PC-9 (cell line): ENCODE results near the gene DOHH. TPM values are rescaled to one million over a fixed set of nuclear protein-coding genes. Genes with fewer than 3 reads are reported as not detected.

Experiments used
- BruUV-seq: library from RNA; stranded (reverse); fragments of 400-500 nt; replicated peaks from 2 replicates; lab custom pipeline; 2021; lab: Mats Ljungman, UMichigan
- CTCF ChIA-PET: fragments of 300-600 bp; sonication (Branson Sonifier 250); formaldehyde crosslinking; loops from one replicate; lab custom pipeline; 2022; ENCODE audit warnings: antibody characterized with exemption; lab: Charles Lee
- POLR2A ChIA-PET: fragments of 300-600 bp; sonication (Branson Sonifier 250); formaldehyde crosslinking; loops from one replicate; lab custom pipeline; 2022; ENCODE audit warnings: antibody characterized with exemption; ENCODE audit not compliant: unreplicated experiment; lab: Charles Lee
- DNase-seq, 2 experiments: peaks; one replicate each; pipeline versions ENCODE4 v3.0.0 to v3.0.0-alpha.2; 2015 to 2022; ENCODE audit warnings: mixed read lengths in 1 of 2
- H2AFZ ChIP-seq: fragments of 200-600 bp; sonication (generic); 2 replicates; pipeline ENCODE4 v1.8.1; 2017; ENCODE audit warnings: antibody characterized with exemption
- H3F3A ChIP-seq: fragments of 200-600 bp; sonication (generic); 2 replicates; pipeline ENCODE4 v1.8.1; 2017; ENCODE audit warnings: antibody characterized with exemption, mild to moderate bottlenecking, low read depth; ENCODE audit not compliant: insufficient read depth
- H3K27ac ChIP-seq: fragments of 200-600 bp; sonication (generic); 2 replicates; pipeline ENCODE4 v1.6.1; 2016; ENCODE audit warnings: mixed run types
- H3K27me3 ChIP-seq: fragments of 200-600 bp; sonication (generic); 2 replicates; pipeline ENCODE4 v1.6.1; 2016; ENCODE audit warnings: low read depth, mixed run types; ENCODE audit not compliant: insufficient read depth
- H3K36me3 ChIP-seq: fragments of 200-600 bp; sonication (generic); 2 replicates; pipeline ENCODE4 v1.6.1; 2016; ENCODE audit warnings: low read depth, mixed run types
- H3K4me1 ChIP-seq: fragments of 200-600 bp; sonication (generic); replicated peaks from 2 replicates; pipeline ENCODE4 v1.6.1; 2016; ENCODE audit warnings: mixed run types; ENCODE audit not compliant: insufficient read depth
- H3K4me2 ChIP-seq: fragments of 200-600 bp; sonication (generic); 2 replicates; pipeline ENCODE4 v1.6.1; 2017; ENCODE audit warnings: mixed run types
- H3K4me3 ChIP-seq: fragments of 200-600 bp; sonication (generic); 2 replicates; pipeline ENCODE4 v1.6.1; 2016; ENCODE audit warnings: mixed run types
- H3K79me2 ChIP-seq: fragments of 200-600 bp; sonication (generic); 2 replicates; pipeline ENCODE4 v1.6.1; 2017; ENCODE audit warnings: low read depth, mixed run types
- H3K9me2 ChIP-seq: fragments of 200-600 bp; sonication (generic); 2 replicates; pipeline ENCODE4 v1.8.1; 2017; ENCODE audit warnings: mild to moderate bottlenecking; ENCODE audit not compliant: insufficient read depth
- H3K9me3 ChIP-seq: fragments of 200-600 bp; sonication (generic); 2 replicates; pipeline ENCODE4 v1.8.1; 2016; ENCODE audit warnings: low read depth; ENCODE audit not compliant: insufficient read depth
- H4K20me1 ChIP-seq: fragments of 200-600 bp; sonication (generic); 2 replicates; pipeline ENCODE4 v1.8.1; 2017; ENCODE audit not compliant: insufficient read depth
- CTCF ChIP-seq: fragments of 200-600 bp; sonication (generic); conservative IDR thresholded peaks from 2 replicates; pipeline ENCODE4 v1.6.1; 2017; ENCODE audit warnings: mixed run types, antibody characterized with exemption, mild to moderate bottlenecking, moderate library complexity
- EZH2 ChIP-seq: fragments of 200-600 bp; sonication (generic); IDR thresholded peaks from 2 replicates; pipeline ENCODE4 v1.8.0; 2017; ENCODE audit warnings: antibody characterized with exemption, low read depth
- intact Hi-C: fragments of 100-400 bp; cut with micrococcal nuclease; formaldehyde crosslinking; loops from one replicate; pipeline ENCODE4 v1.10.0; 2022; ENCODE audit not compliant: unreplicated experiment
- total RNA-seq: library from RNA; stranded (reverse); gene quantifications from 2 replicates; pipeline ENCODE4 v1.2.3, GENCODE V29; 2021

DOHH gene
- total RNA-seq, 1 experiment from 2014 or later = 7.7 TPM

- ChIA-PET CTCF (interaction anchor here (1.3 kb wide), 1 partner anchor 10 kb away, joined by 3 read pairs; no protein-coding TSS in a partner anchor), POLR2A (no interaction called here)
- Histone ChIP-seq H3K4me1 (no peaks in the 10 kb centered on the region), H3K79me2 (no peaks in the 10 kb centered on the region), H4K20me1 (no peaks in the 10 kb centered on the region), H2AFZ (no peak overlapping the region), H3F3A (no peaks in the 10 kb centered on the region), H3K9me3 (no peaks in the 10 kb centered on the region), H3K9me2 (no peaks in the 10 kb centered on the region), H3K36me3 (no peaks in the 10 kb centered on the region), H3K27ac (no peak overlapping the region), H3K4me3 (no peak overlapping the region), H3K27me3 (no peaks in the 10 kb centered on the region), H3K4me2 (no peak overlapping the region)
- TF ChIP-seq CTCF (no peak), EZH2 (no peak)
- BruUV-seq = no TSS peak
- intact Hi-C loops = no loop called here
- DNase-seq = no peak
These were observed 40.4 kb downstream of the DOHH start for GRCh38 chr19:3459965-3460582.

GRCh38 chr19:3459089-3459881, 41.2 kb downstream of the DOHH start:
- no peak for DNase-seq
- Histone ChIP-seq H2AFZ (no peak overlapping the region), H3K4me2 (no peak overlapping the region), H3K9me3 (no peaks in the 10 kb centered on the region), H4K20me1 (no peaks in the 10 kb centered on the region), H3K27me3 (no peaks in the 10 kb centered on the region), H3K4me1 (no peaks in the 10 kb centered on the region), H3K36me3 (no peaks in the 10 kb centered on the region), H3F3A (no peaks in the 10 kb centered on the region), H3K79me2 (no peaks in the 10 kb centered on the region), H3K4me3 (no peak overlapping the region), H3K27ac (no peak overlapping the region), H3K9me2 (no peaks in the 10 kb centered on the region)
- TF ChIP-seq EZH2 = no peak
- no peak for TF ChIP-seq CTCF
- BruUV-seq = no TSS peak
- ChIA-PET CTCF (no interaction called here), POLR2A (no interaction called here)
- intact Hi-C loops = no loop called here

GRCh38 chr19:3458229-3459088, 42.0 kb downstream of the DOHH start:
- ChIA-PET CTCF (no interaction called here), POLR2A (no interaction called here)
- BruUV-seq = no TSS peak
- Histone ChIP-seq H3K36me3 (no peaks in the 10 kb centered on the region), H3K4me3 (no peak overlapping the region), H3K4me2 (no peak overlapping the region), H4K20me1 (no peaks in the 10 kb centered on the region), H2AFZ (no peak overlapping the region), H3K4me1 (no peaks in the 10 kb centered on the region), H3K9me3 (no peaks in the 10 kb centered on the region), H3F3A (no peaks in the 10 kb centered on the region), H3K27me3 (no peaks in the 10 kb centered on the region), H3K27ac (no peak overlapping the region), H3K79me2 (no peaks in the 10 kb centered on the region), H3K9me2 (no peaks in the 10 kb centered on the region)
- no peak for DNase-seq
- intact Hi-C loops = no loop called here
- TF ChIP-seq CTCF = no peak
- TF ChIP-seq EZH2 = no peak
